GM12878 (cell line): ENCODE measurements around the gene SRSF9. TPM values are rescaled to one million over a fixed set of nuclear protein-coding genes. Genes with fewer than 3 reads are reported as not detected.

Experiments used
- ATAC-seq: fragments of 200-7000 bp; cut with Tn5 transposase; 3 replicates; pipeline ENCODE4 v1.9.1; 2020; ENCODE audit warnings: mild to moderate bottlenecking, moderate library complexity
- BruUV-seq: library from RNA; stranded (reverse); fragments of 400-500 nt; replicated peaks from 2 replicates; lab custom pipeline; 2021; lab: Mats Ljungman, UMichigan
- CTCF ChIA-PET: fragments of 300-600 bp; sonication (Branson Sonifier 250); formaldehyde crosslinking; extraction: SDS; loops from one replicate; lab custom pipeline; 2021; ENCODE audit warnings: inconsistent platforms; lab: Yijun Ruan, JAX
- POLR2A ChIA-PET: fragments of 350-600 bp; formaldehyde crosslinking; extraction: SDS; loops from one replicate; lab custom pipeline; 2021; ENCODE audit warnings: inconsistent platforms; lab: Charles Lee
- RAD21 ChIA-PET: fragments of 300-600 bp; sonication (Branson Sonifier 250); formaldehyde crosslinking; loops from one replicate; lab custom pipeline; 2023; ENCODE audit warnings: antibody characterized with exemption; ENCODE audit not compliant: unreplicated experiment; lab: Charles Lee
- SMC1A ChIA-PET: fragments of 300-600 bp; sonication (Branson Sonifier 250); formaldehyde crosslinking; loops from one replicate; lab custom pipeline; 2023; ENCODE audit not compliant: unreplicated experiment, uncharacterized antibody; lab: Charles Lee
- DNase-seq: peaks from one replicate; pipeline ENCODE4 v3.0.0-alpha.2; 2011; ENCODE audit warnings: low read depth, low spot score
- FAIRE-seq: peaks from 3 replicates; lab custom pipeline; 2011; peaks lifted over from hg19 to GRCh38; lab: Jason Lieb, UNC
- H2AFZ ChIP-seq: 2 replicates; pipeline ENCODE4 v1.6.0; 2011; ENCODE audit warnings: low read depth, low read length, control low read depth; ENCODE audit not compliant: control insufficient read depth
- H3K27ac ChIP-seq: 2 replicates; pipeline ENCODE4 v1.5.1; 2011; ENCODE audit warnings: control low read depth; ENCODE audit not compliant: control insufficient read depth, insufficient read depth
- H3K27me3 ChIP-seq, 2 experiments: replicated peaks in 1 of 2; 2 replicates each; pipeline versions ENCODE4 v1.6.0 to v1.6.1; 2011; ENCODE audit warnings: low read length in 1 of 2; ENCODE audit not compliant: control insufficient read depth in 2 of 2, insufficient read depth in 2 of 2
- H3K36me3 ChIP-seq, 2 experiments: 2 replicates each; pipeline ENCODE4 v1.5.1; 2011; ENCODE audit warnings: low read length in 1 of 2; ENCODE audit not compliant: control insufficient read depth in 2 of 2, insufficient read depth in 2 of 2
- H3K4me1 ChIP-seq: 2 replicates; pipeline ENCODE4 v1.6.1; 2011; ENCODE audit warnings: mild to moderate bottlenecking, low read length, moderate library complexity, mixed read lengths; ENCODE audit not compliant: control insufficient read depth, insufficient read depth
- H3K4me2 ChIP-seq: 2 replicates; pipeline ENCODE4 v1.6.0; 2011; ENCODE audit warnings: control low read depth; ENCODE audit not compliant: control insufficient read depth, insufficient read depth
- H3K4me3 ChIP-seq: fragments of 200-600 bp; sonication (generic); 2 replicates; pipeline ENCODE4 v1.5.1; 2016
- H3K79me2 ChIP-seq: 2 replicates; pipeline ENCODE4 v1.6.0; 2011; ENCODE audit warnings: low read length; ENCODE audit not compliant: control insufficient read depth, insufficient read depth
- H3K9ac ChIP-seq: 2 replicates; pipeline ENCODE4 v1.8.0; 2011; ENCODE audit warnings: low read length, control low read depth, mixed read lengths; ENCODE audit not compliant: control insufficient read depth, insufficient read depth
- H3K9me3 ChIP-seq: replicated peaks from 3 replicates; pipeline ENCODE4 v1.5.1; 2011; ENCODE audit warnings: mild to moderate bottlenecking, low read length; ENCODE audit not compliant: control insufficient read depth, insufficient read depth
- H4K20me1 ChIP-seq: 2 replicates; pipeline ENCODE4 v1.6.0; 2011; ENCODE audit not compliant: control insufficient read depth, insufficient read depth
- CTCF ChIP-seq, 3 experiments: IDR thresholded peaks in 2 of 3; conservative IDR thresholded peaks in 1 of 3; 2 replicates each; pipeline ENCODE4 v1.5.1; 2011; ENCODE audit warnings: low read depth in 3 of 3, low read length in 3 of 3, mild to moderate bottlenecking in 3 of 3, control low read depth in 2 of 3, moderate library complexity in 2 of 3, inconsistent platforms in 1 of 3, mixed read lengths in 1 of 3; ENCODE audit not compliant: control insufficient read depth in 2 of 3, insufficient read depth in 1 of 3; ENCODE audit errors: extremely low read depth in 1 of 3
- FOXK2 ChIP-seq: fragments of 450-650 bp; IDR thresholded peaks from 2 replicates; pipeline ENCODE4 v1.6.1; 2017; ENCODE audit warnings: mild to moderate bottlenecking, moderate library complexity
- HDAC6 ChIP-seq: fragments of 200-600 bp; sonication (generic); IDR thresholded peaks from one replicate; pipeline ENCODE4 v1.8.0; 2017; ENCODE audit warnings: antibody characterized with exemption; ENCODE audit not compliant: unreplicated experiment
- IRF4 ChIP-seq: IDR thresholded peaks from 2 replicates; pipeline ENCODE4 v1.6.1; 2011; ENCODE audit warnings: low read depth, low read length
- MXI1 ChIP-seq: fragments of 150-350 bp; IDR thresholded peaks from 2 replicates; pipeline ENCODE4 v1.6.1; 2011; ENCODE audit warnings: low read depth, mild to moderate bottlenecking, inconsistent platforms, low read length, improper control_type of control experiment
- RAD21 ChIP-seq: IDR thresholded peaks from 2 replicates; pipeline ENCODE4 v1.6.1; 2011; ENCODE audit warnings: mild to moderate bottlenecking, low read depth, low read length, moderate library complexity; ENCODE audit not compliant: insufficient read depth
- SMC3 ChIP-seq: IDR thresholded peaks from 2 replicates; pipeline ENCODE4 v1.6.1; 2011; ENCODE audit warnings: low read length, improper control_type of control experiment, borderline replicate concordance
- TCF3 ChIP-seq: IDR thresholded peaks from 2 replicates; pipeline ENCODE4 v1.6.1; 2012; ENCODE audit warnings: low read depth, mild to moderate bottlenecking, low read length, borderline replicate concordance; ENCODE audit not compliant: insufficient read depth
- WGBS: methylation state at CpG from one replicate; pipeline ENCODE4 v1.1.6; 2016; ENCODE audit warnings: low lambda C conversion rate; ENCODE audit not compliant: insufficient replicate concordance, insufficient coverage; ENCODE audit errors: missing lambda C conversion rate; 5-methylcytosine and 5-hydroxymethylcytosine counted together
- in situ Hi-C: fragments of 300-500 bp; cut with MboI; formaldehyde crosslinking; loops from 9 replicates; pipeline ENCODE4 v1.14.3; 2018; ENCODE audit warnings: mixed read lengths
- intact Hi-C: fragments of 100-400 bp; cut with micrococcal nuclease; formaldehyde crosslinking; loops from one replicate; pipeline ENCODE4 v1.14.2; 2022; ENCODE audit not compliant: unreplicated experiment
- polyA plus RNA-seq, 11 experiments: library from polyadenylated mRNA; depleted of rRNA in 4 of 11; unstranded in 6 of 11; stranded (reverse) in 5 of 11; fragments of >200 nt; fragmentation: Nextera tagmentation in 4 of 11; fragmentation: Illumina TruSeq in 1 of 11; extraction: Ambion mirVana in 4 of 11; extraction: Trizol in 1 of 11; gene quantifications; 1 replicate in 1 of 11; 2 replicates in 10 of 11; pipeline versions ENCODE4 v1.2.1 to v1.2.3, GENCODE V29; 2011 to 2016; ENCODE audit warnings: inconsistent platforms in 2 of 11, missing spikeins in 2 of 11, low read depth in 1 of 11
- total RNA-seq, 4 experiments: library from RNA; depleted of rRNA in 3 of 4; stranded (reverse); fragments of >200 nt in 3 of 4; fragmentation: Illumina TruSeq in 1 of 4; extraction: Trizol in 1 of 4; gene quantifications; 2 replicates each; pipeline versions ENCODE4 v1.2.1 to v1.2.3, GENCODE V29; 2013 to 2021

The SRSF9 gene
- total and polyA plus RNA-seq, 10 of the 15 experiments (the other 5 are each of a cell fraction or from before 2014, with no cell fraction given): 56.2 to 510 (median 186) TPM

GRCh38 chr12:120453977-120454376, 15.6 kb downstream of the SRSF9 start:
- Histone ChIP-seq H3K27me3 (no peaks in the 10 kb centered on the region), H3K4me1 (no peaks in the 10 kb centered on the region), H3K36me3 (peaks cover 8 to 25% of the 10 kb centered on the region in 2 experiments), H4K20me1 (no peaks in the 10 kb centered on the region), H3K9me3 (no peaks in the 10 kb centered on the region), H3K4me2 (no peak overlapping the region), H3K79me2 (peaks cover 2% of the 10 kb centered on the region), H3K9ac (no peak overlapping the region), H2AFZ (no peak overlapping the region), H3K4me3 (no peak overlapping the region), H3K27ac (no peak overlapping the region)
- FAIRE-seq (no peak), DNase-seq (no peak), ATAC-seq (peak; percentile 92)
- SMC1A ChIA-PET: interaction anchor here (0.7 to 3.0 kb wide), 5 partner anchors 9 to 82 kb away, joined by 3 to 10 read pairs (median 4); no protein-coding TSS in a partner anchor
- RAD21 ChIA-PET: no interaction called here
- POLR2A ChIA-PET: interaction anchor here (0.7 kb wide), 1 partner anchor 11 kb away, joined by 3 read pairs; no protein-coding TSS in a partner anchor
- CTCF ChIA-PET: interaction anchor here (1.3 to 4.3 kb wide), 5 partner anchors 14 to 152 kb away, joined by 3 to 39 read pairs (median 6); partner anchors contain the start of genes SIRT4 and SRSF9
- no TSS peak for BruUV-seq
- no peak for TF ChIP-seq IRF4
- TF ChIP-seq CTCF (IDR thresholded peaks at IDR 0.05 in 2 of 3, conservative IDR thresholded peaks at IDR 0.05 in 1 of 3; ENCODE audit: control insufficient read depth in 2 of 3, extremely low read depth in 1 of 3, insufficient read depth in 1 of 3, low read depth in 3 of 3, low read length in 3 of 3): peak; percentile 55 to 74 (median 62)
- TF ChIP-seq TCF3: no peak
- peak; percentile 40; the same call in 1 of the 2 replicates for TF ChIP-seq RAD21
- peak; percentile 17; the same call in 1 of the 2 replicates for TF ChIP-seq SMC3
- TF ChIP-seq HDAC6: no peak
- TF ChIP-seq FOXK2: no peak
- TF ChIP-seq MXI1: no peak
- 12% methylated on average over 4 of the region's 4 CpGs for WGBS
- in situ Hi-C loops: no loop called here
- intact Hi-C loops: no loop called here
